Ovary (tissue), 3 donors: ENCODE data around the gene RNU4-1.

Source experiments
- EP300 ChIP-seq: sonication (generic); formaldehyde crosslinking; IDR thresholded peaks from one replicate; pipeline ENCODE4 v1.6.1; 2017; ENCODE audit warnings: antibody characterized with exemption
- POLR2A ChIP-seq: fragments of 450-650 bp; IDR thresholded peaks from one replicate; pipeline ENCODE4 v1.6.1; 2017; ENCODE audit warnings: antibody characterized with exemption, mild to moderate bottlenecking, moderate library complexity
- TF ChIP-seq, protein P1 (sequence below), 3 donors: fragments of 450-650 bp in 2 of 3; fragments of 200-600 bp in 1 of 3; IDR thresholded peaks; one replicate each; pipeline versions ENCODE4 v1.5.1 to v1.8.0; 2016 to 2022; ENCODE audit warnings: antibody characterized with exemption in 3 of 3, mild to moderate bottlenecking in 1 of 3
- donor health status: DM: no; HTN: no; CAD: no.

DNA sequence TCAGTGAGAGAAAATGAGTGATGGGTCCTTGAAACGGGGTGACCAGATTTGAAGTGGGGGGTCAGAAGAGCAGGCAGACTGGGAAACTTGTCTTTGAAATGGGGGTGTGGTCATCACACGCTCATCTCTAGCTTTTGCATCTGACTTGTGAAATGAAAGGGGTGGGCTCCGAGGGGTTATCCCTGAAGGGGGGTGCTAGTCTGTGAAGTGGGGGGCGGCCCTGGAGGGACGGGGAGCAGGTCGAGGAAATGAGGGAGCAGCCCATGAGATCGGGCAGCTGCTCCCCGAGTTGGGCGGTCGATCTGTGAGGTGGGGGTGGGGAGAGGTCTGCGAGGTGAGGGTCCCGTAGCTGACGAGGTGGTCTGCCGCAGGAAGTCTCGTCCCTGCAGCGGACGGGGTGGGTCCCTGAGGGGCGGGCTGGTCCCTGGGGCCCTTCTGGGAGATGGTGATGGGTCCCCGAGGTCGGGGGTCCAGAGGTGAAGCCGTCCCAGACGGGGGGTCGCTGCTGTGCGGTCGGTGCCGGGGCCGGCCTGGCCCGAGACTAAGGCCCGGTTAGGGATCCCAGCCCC, 28.0 kb downstream of the RNU4-1 start:
- TF ChIP-seq, protein P1, sequence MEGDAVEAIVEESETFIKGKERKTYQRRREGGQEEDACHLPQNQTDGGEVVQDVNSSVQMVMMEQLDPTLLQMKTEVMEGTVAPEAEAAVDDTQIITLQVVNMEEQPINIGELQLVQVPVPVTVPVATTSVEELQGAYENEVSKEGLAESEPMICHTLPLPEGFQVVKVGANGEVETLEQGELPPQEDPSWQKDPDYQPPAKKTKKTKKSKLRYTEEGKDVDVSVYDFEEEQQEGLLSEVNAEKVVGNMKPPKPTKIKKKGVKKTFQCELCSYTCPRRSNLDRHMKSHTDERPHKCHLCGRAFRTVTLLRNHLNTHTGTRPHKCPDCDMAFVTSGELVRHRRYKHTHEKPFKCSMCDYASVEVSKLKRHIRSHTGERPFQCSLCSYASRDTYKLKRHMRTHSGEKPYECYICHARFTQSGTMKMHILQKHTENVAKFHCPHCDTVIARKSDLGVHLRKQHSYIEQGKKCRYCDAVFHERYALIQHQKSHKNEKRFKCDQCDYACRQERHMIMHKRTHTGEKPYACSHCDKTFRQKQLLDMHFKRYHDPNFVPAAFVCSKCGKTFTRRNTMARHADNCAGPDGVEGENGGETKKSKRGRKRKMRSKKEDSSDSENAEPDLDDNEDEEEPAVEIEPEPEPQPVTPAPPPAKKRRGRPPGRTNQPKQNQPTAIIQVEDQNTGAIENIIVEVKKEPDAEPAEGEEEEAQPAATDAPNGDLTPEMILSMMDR (IDR thresholded peaks at IDR 0.05): no peak
- no peak for TF ChIP-seq EP300
- TF ChIP-seq POLR2A: no peak
